HG03064 (cell line): ENCODE data around the gene ADAM22.
A peak's percentile ranks its signal among the peaks of the same experiment; 100 is the strongest.

Source experiments
- ATAC-seq: cut with Tn5 transposase; IDR thresholded peaks from one replicate; pipeline ENCODE4 v1.9.1; 2021; ENCODE audit warnings: low read depth; ENCODE audit not compliant: unreplicated experiment

ADAM22 gene

GRCh38 chr7:88101769-88102168, 167.7 kb downstream of the ADAM22 start:
- ATAC-seq = peak; percentile 42

GRCh38 chr7:88102675-88103074, 168.6 kb downstream of the ADAM22 start:
- ATAC-seq = no peak

GRCh38 chr7:88104732-88105131, 170.7 kb downstream of the ADAM22 start:
- no peak for ATAC-seq

DNA sequence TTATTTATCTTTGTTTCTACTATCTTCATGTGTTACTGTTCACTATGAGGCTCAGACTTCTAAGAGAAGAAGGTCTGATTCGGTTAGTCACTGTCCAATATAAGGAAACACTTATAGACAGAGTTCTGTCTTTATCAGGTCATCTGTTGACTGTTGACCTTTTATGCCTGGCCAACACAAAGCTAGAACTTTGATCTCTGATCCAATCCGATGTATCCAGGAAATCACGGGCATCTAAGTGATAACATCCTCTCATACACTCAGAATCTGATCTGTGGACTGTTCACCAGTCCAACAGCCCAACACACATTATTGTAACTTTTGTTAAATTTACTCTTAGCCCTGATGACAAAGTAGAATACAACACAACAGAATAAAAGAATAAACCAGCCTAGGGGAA, 171.2 kb downstream of the ADAM22 start:
- no peak for ATAC-seq

DNA sequence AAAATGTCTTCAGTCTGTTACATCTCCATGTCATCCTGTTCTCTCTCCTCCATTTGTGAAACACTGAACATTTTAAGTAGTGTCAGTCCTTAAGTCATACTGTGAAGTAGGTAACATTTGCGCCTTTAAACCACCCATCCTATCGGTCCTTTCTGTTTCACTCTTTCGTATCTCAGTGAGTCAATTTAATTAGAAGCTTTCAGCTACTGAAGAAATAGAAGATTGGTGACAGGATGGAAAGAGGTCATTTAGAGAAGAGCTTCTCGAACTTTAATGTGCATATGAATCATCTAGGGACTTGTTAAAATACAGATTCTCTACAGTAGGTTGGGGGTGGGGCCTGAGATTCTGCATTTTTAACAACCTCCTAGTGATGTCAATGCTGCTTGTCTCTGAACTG, 172.4 kb downstream of the ADAM22 start:
- no peak for ATAC-seq

- no peak for ATAC-seq
Measured at GRCh38 chr7:88109612-88110011, 175.6 kb downstream of the ADAM22 start.

GRCh38 chr7:88111140-88111743, 177.2 kb downstream of the ADAM22 start:
- ATAC-seq = peak; percentile 60

DNA sequence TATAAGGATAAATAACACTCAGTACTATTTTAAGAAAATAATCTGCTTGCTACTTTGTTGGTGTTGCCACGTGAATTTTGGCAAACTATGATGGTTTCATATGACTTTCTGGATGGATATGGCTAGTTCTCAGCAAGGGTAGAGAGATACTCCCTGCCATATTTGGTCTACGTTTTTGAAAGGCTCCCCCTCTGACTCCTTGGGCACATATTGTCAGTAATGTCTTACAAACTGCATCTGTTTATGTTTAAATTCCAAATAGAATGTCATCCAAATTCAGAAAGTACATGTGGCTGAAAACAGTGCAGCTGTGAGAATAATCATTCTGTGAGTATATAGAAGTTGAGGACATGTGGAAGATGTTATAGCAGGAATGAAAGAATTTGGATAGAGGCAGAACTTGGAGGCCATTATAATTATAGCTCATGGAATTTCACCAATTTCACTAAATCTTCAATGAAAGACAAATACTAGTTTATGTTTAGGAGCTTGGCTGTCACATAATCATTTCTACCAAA, 178.0 kb downstream of the ADAM22 start:
- ATAC-seq = no peak

GRCh38 chr7:88115258-88115796, 181.3 kb downstream of the ADAM22 start:
- ATAC-seq = no peak

GRCh38 chr7:88115816-88116215, 181.8 kb downstream of the ADAM22 start:
- no peak for ATAC-seq

- no peak for ATAC-seq
Measured at GRCh38 chr7:88116235-88116795, 182.3 kb downstream of the ADAM22 start.

DNA sequence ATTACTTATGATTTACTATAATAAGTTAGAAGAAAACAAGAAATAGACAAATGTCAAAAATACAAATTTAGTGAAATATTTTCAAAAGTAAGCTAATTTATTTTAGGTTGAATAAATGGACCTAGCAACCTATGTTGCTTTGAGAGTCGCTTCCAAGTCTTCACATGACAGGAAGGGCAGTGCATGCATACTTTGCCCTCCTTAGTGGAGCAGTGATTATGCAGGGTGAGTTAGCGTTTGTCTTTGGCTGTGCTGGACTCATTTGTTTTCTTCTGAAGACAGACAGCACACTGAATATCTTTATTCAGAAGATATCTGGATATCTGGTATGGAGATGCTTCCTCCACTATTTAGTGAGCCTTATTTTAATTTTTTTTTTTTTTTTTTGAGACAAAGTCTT, 183.3 kb downstream of the ADAM22 start:
- ATAC-seq = no peak

GRCh38 chr7:88121335-88121734, 187.3 kb downstream of the ADAM22 start:
- no peak for ATAC-seq

GRCh38 chr7:88127637-88128290, 193.7 kb downstream of the ADAM22 start:
- ATAC-seq = no peak

GRCh38 chr7:88132725-88133124, 198.7 kb downstream of the ADAM22 start:
- no peak for ATAC-seq

DNA sequence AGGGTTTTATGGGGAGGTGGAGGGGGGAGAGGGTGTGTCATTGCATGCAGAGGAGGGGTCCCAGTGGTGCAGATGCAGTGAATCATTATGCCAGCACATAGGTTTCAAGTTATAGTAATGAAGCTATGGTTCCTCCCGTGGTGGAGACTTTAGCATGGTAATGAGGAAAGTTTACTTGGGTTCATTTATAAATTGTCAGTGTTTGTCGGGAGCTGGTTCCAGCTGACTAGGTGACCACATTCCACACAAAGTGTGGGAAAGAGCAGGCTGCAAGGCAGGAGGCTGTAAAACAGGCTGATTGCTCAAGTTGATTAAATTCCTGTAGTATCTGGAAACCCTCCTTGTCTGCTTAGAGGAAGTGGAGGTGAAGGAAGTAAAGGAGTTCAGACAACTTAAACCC, 206.9 kb downstream of the ADAM22 start:
- ATAC-seq = no peak

DNA sequence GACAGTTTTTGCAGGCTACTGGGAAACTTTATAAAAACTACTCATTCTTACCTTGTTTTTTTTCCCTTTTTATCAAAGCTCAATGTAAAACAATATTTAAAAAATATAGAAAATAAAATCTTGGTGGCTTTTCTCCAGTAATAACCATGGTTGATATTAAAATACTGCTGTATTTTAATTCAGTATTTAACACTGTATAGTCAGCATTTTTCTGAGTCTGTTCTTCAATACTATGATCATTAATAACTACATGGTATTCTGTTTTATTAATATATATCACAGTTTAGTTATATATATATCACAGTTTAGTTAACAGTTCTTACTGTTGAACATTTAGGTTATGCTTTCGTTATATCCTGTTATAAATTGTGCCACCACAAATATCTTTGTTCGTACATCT, 207.4 kb downstream of the ADAM22 start:
- no peak for ATAC-seq

GRCh38 chr7:88141953-88142352, 207.9 kb downstream of the ADAM22 start:
- ATAC-seq = no peak

DNA sequence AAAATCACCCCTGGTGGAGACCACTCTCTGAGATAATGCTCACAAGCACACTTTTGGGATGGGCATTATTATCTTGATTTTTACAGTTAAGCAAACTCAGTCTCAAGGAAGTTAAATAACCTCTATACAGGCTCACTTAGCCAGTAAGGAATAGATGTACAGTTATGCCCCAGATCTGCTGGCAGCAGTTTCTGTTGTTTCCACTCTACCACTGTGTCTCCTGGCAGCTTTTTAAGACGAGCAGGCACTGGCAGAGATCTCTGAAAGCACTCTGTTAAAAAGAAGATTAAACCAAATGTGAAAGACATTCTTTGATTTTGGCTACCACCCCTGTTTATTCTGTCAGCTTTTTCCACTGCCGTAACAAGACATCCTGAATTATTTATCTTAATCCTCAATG, 212.6 kb downstream of the ADAM22 start:
- no peak for ATAC-seq

GRCh38 chr7:88147341-88147740, 213.3 kb downstream of the ADAM22 start:
- no peak for ATAC-seq

DNA sequence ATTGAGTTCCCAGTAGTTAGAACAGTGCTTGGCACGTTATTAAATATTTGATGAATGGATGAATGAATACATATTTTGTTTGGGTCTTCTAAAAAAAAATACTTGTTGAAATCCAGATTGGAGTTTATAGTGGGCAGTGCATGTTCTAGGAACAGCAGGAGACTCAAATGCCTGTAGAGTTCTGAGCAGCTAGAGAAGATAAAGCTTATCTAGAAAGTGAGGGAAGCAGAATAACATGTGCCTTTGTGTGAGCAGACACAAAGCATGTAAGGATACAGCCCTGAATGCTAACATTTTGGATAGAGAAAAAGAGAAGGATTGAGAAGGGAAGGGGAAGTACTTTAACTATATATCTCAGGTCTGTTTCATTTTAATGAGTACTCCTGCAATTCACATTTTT, 213.9 kb downstream of the ADAM22 start:
- ATAC-seq = no peak

GRCh38 chr7:88150033-88150432, 216.0 kb downstream of the ADAM22 start:
- no peak for ATAC-seq
